HepG2 (cell line): ENCODE data around the gene PIEZO1. TPM values are rescaled to one million over a fixed set of nuclear protein-coding genes. Genes with fewer than 3 reads are reported as not detected.

Experiments
- ARHGAP35 ChIP-seq: sonication (generic); formaldehyde crosslinking; IDR thresholded peaks from 2 replicates; pipeline ENCODE4 v1.9.0; 2022; ENCODE audit warnings: mild to moderate bottlenecking, inconsistent platforms, moderate library complexity, missing genetic modification reagents, borderline replicate concordance
- CCAR2 ChIP-seq: fragments of 200-400 bp; formaldehyde crosslinking; optimal IDR thresholded peaks from 2 replicates; pipeline ENCODE3; 2018; ENCODE audit warnings: low read depth, mild to moderate bottlenecking, low read length, moderate library complexity
- EHMT2 ChIP-seq: fragments of 200-600 bp; sonication (generic); IDR thresholded peaks from 2 replicates; pipeline ENCODE4 v1.7.0; 2017; ENCODE audit warnings: antibody characterized with exemption, low read depth, low read length, borderline replicate concordance
- ELF3 ChIP-seq: IDR thresholded peaks from 2 replicates; pipeline ENCODE4 v1.6.1; 2016; ENCODE audit warnings: missing genetic modification reagents, missing compliant biosample characterization
- ESRRA ChIP-seq: sonication (generic); formaldehyde crosslinking; IDR thresholded peaks from 2 replicates; pipeline ENCODE4 v1.5.1; 2020; ENCODE audit warnings: mild to moderate bottlenecking, low read depth, missing genetic modification reagents
- GLI4 ChIP-seq: sonication (generic); formaldehyde crosslinking; IDR thresholded peaks from 2 replicates; pipeline ENCODE4 v1.5.1; 2020; ENCODE audit warnings: missing genetic modification reagents, mild to moderate bottlenecking, moderate library complexity, borderline replicate concordance
- HHEX ChIP-seq: IDR thresholded peaks from 2 replicates; pipeline ENCODE4 v1.6.1; 2016; ENCODE audit warnings: control low read depth
- HMG20A ChIP-seq: IDR thresholded peaks from 2 replicates; pipeline ENCODE4 v1.6.1; 2016; ENCODE audit warnings: borderline replicate concordance
- HMGXB3 ChIP-seq: sonication (generic); formaldehyde crosslinking; IDR thresholded peaks from 2 replicates; pipeline ENCODE4 v1.4.0; 2020; ENCODE audit warnings: missing genetic modification reagents, borderline replicate concordance
- NKX3-1 ChIP-seq: sonication (generic); formaldehyde crosslinking; IDR thresholded peaks from 2 replicates; pipeline ENCODE4 v1.5.0; 2020; ENCODE audit warnings: missing genetic modification reagents
- RFXANK ChIP-seq: IDR thresholded peaks from 2 replicates; pipeline ENCODE4 v1.6.1; 2016
- RNF219 ChIP-seq: sonication (generic); formaldehyde crosslinking; IDR thresholded peaks from 2 replicates; pipeline ENCODE4 v1.5.0; 2020; ENCODE audit warnings: mild to moderate bottlenecking, missing genetic modification reagents
- RORA ChIP-seq: sonication (generic); formaldehyde crosslinking; IDR thresholded peaks from 2 replicates; pipeline ENCODE4 v1.5.0; 2020; ENCODE audit warnings: mild to moderate bottlenecking, missing genetic modification reagents, moderate library complexity
- SKI ChIP-seq: fragments of 450-650 bp; IDR thresholded peaks from one replicate; pipeline ENCODE4 v1.6.1; 2018; ENCODE audit warnings: mild to moderate bottlenecking; ENCODE audit not compliant: partially characterized antibody
- ZBTB14 ChIP-seq: sonication (generic); formaldehyde crosslinking; IDR thresholded peaks from 2 replicates; pipeline ENCODE4 v1.4.0; 2020; ENCODE audit warnings: missing genetic modification reagents
- ZNF138 ChIP-seq: sonication (generic); formaldehyde crosslinking; IDR thresholded peaks from 2 replicates; pipeline ENCODE4 v1.5.0; 2020; ENCODE audit warnings: mild to moderate bottlenecking, low read depth, missing genetic modification reagents
- ZNF672 ChIP-seq: sonication (generic); formaldehyde crosslinking; IDR thresholded peaks from 2 replicates; pipeline ENCODE4 v1.8.1; 2022; ENCODE audit warnings: missing genetic modification reagents
- ZNF800 ChIP-seq: sonication (generic); formaldehyde crosslinking; IDR thresholded peaks from 2 replicates; pipeline ENCODE4 v1.4.0; 2020; ENCODE audit warnings: missing genetic modification reagents
- ZSCAN22 ChIP-seq: sonication (generic); formaldehyde crosslinking; IDR thresholded peaks from 2 replicates; pipeline ENCODE4 v1.4.0; 2020; ENCODE audit warnings: mild to moderate bottlenecking, missing genetic modification reagents
- polyA plus RNA-seq, 8 experiments: library from polyadenylated mRNA; depleted of rRNA in 3 of 8; stranded (reverse) in 7 of 8; unstranded in 1 of 8; fragments of >200 nt; fragmentation: Illumina TruSeq in 4 of 8; extraction: Trizol in 4 of 8; gene quantifications; 2 replicates each; pipeline versions ENCODE4 v1.2.1 to v1.2.3, GENCODE V29; 2011 to 2016; ENCODE audit warnings: low read depth in 4 of 8, missing spikeins in 1 of 8, mixed read lengths in 1 of 8; ENCODE audit not compliant: insufficient read depth in 1 of 8
- total RNA-seq, 5 experiments: library from RNA; depleted of rRNA; stranded (reverse); fragments of >200 nt; fragmentation: Illumina TruSeq; extraction: Trizol; gene quantifications; 2 replicates each; pipeline ENCODE4 v1.2.3, GENCODE V29; 2016; ENCODE audit warnings: low read depth in 1 of 5

Gene PIEZO1
- total and polyA plus RNA-seq, 2 of the 13 experiments (the other 11 are each of a cell fraction or from before 2014, with no cell fraction given), result 67.9 to 85.0 TPM

- TF ChIP-seq ZSCAN22 (CRISPR knock-in tag) (no peak), RFXANK (CRISPR knock-in tag) (0 out of 2 replicates have a peak, but pooled peaks have one; percentile 73), ESRRA (CRISPR knock-in tag) (peak; percentile 62), ARHGAP35 (CRISPR knock-in tag) (no peak), CCAR2 (no peak), ELF3 (CRISPR knock-in tag) (0 out of 2 replicates have a peak, but pooled peaks have one; percentile 65), GLI4 (CRISPR knock-in tag) (no peak; the same call in 1 of the 2 replicates), ZNF800 (CRISPR knock-in tag) (peak; percentile 90), ZNF138 (0 out of 2 replicates have a peak, but pooled peaks have one; percentile 70), SKI (peak; percentile 77), ZBTB14 (no peak), NKX3-1 (CRISPR knock-in tag) (no peak), RNF219 (CRISPR knock-in tag) (no peak), HMG20A (no peak), EHMT2 (no peak), HMGXB3 (CRISPR knock-in tag) (no peak), RORA (CRISPR knock-in tag) (no peak), HHEX (CRISPR knock-in tag) (no peak), ZNF672 (CRISPR knock-in tag) (no peak)
These were observed 25.6 kb downstream of the PIEZO1 start (continued) for GRCh38 chr16:88759245-88759975.
